CD14-positive monocyte (primary cell): Measurements from ENCODE around the gene MECP2. TPM values are rescaled to one million over a fixed set of nuclear protein-coding genes. Genes with fewer than 3 reads are reported as not detected.

ENCODE experiments used
- DNase-seq, 3 donors: peaks; one replicate each; pipeline ENCODE4 v3.0.0-alpha.2; 2011 to 2022
- H2AFZ ChIP-seq: 2 replicates; pipeline ENCODE4 v1.6.0; 2012; ENCODE audit warnings: mild to moderate bottlenecking, low read depth, low read length, inconsistent platforms; ENCODE audit not compliant: insufficient read depth, poor library complexity, severe bottlenecking
- H3K27ac ChIP-seq, 2 donors: 1 replicate in 1 of 2; 2 replicates in 1 of 2; pipeline ENCODE4 v1.5.1; 2012 to 2013; ENCODE audit warnings: low read length in 2 of 2, control low read depth in 1 of 2, inconsistent platforms in 1 of 2, low read depth in 1 of 2, mild to moderate bottlenecking in 1 of 2
- H3K27me3 ChIP-seq, 2 donors: one replicate each; pipeline versions ENCODE4 v1.6.0 to v1.6.1; 2011 to 2013; ENCODE audit warnings: low read length in 2 of 2; ENCODE audit not compliant: control insufficient read depth in 2 of 2, insufficient read depth in 2 of 2
- H3K36me3 ChIP-seq, 2 donors: replicated peaks in 1 of 2; 1 replicate in 1 of 2; 2 replicates in 1 of 2; pipeline versions ENCODE4 v1.5.1 to v1.6.1; 2012 to 2013; ENCODE audit warnings: low read length in 2 of 2, control low read depth in 1 of 2, inconsistent platforms in 1 of 2, mild to moderate bottlenecking in 1 of 2; ENCODE audit not compliant: insufficient read depth in 2 of 2, control insufficient read depth in 1 of 2
- H3K4me1 ChIP-seq, 2 donors: 1 replicate in 1 of 2; 2 replicates in 1 of 2; pipeline versions ENCODE4 v1.5.1 to v1.6.1; 2012 to 2013; ENCODE audit warnings: low read length in 2 of 2, control low read depth in 1 of 2, inconsistent platforms in 1 of 2, mild to moderate bottlenecking in 1 of 2, moderate library complexity in 1 of 2; ENCODE audit not compliant: insufficient read depth in 2 of 2, control insufficient read depth in 1 of 2
- H3K4me2 ChIP-seq: replicated peaks from 2 replicates; pipeline ENCODE3; 2012; ENCODE audit warnings: low read length, moderate library complexity, mild to moderate bottlenecking; ENCODE audit not compliant: poor library complexity, severe bottlenecking; ENCODE audit errors: extremely low read depth
- H3K4me3 ChIP-seq, 3 experiments: fragments of 200-600 bp in 1 of 3; sonication (generic) in 1 of 3; replicated peaks in 1 of 3; 1 replicate in 2 of 3; 2 replicates in 1 of 3; pipeline ENCODE4 v1.5.1; 2011 to 2013; ENCODE audit warnings: low read length in 3 of 3, mild to moderate bottlenecking in 3 of 3, control low read depth in 2 of 3, low read depth in 2 of 3, inconsistent platforms in 1 of 3, moderate library complexity in 1 of 3
- H3K79me2 ChIP-seq: 2 replicates; pipeline ENCODE4 v1.6.0; 2012; ENCODE audit warnings: mild to moderate bottlenecking, control low read depth, inconsistent platforms, low read length, moderate library complexity; ENCODE audit not compliant: insufficient read depth
- H3K9ac ChIP-seq: 2 replicates; pipeline ENCODE4 v1.6.0; 2017; ENCODE audit warnings: low read length, mild to moderate bottlenecking; ENCODE audit not compliant: insufficient read depth, poor library complexity, severe bottlenecking
- H3K9me3 ChIP-seq, 2 donors: replicated peaks in 1 of 2; 1 replicate in 1 of 2; 2 replicates in 1 of 2; pipeline versions ENCODE4 v1.5.1 to v1.6.1; 2012 to 2013; ENCODE audit warnings: low read length in 2 of 2, control low read depth in 1 of 2; ENCODE audit not compliant: control insufficient read depth in 1 of 2, insufficient read depth in 1 of 2
- H4K20me1 ChIP-seq: 2 replicates; pipeline ENCODE4 v1.6.0; 2012; ENCODE audit warnings: mild to moderate bottlenecking, low read length, control low read depth, moderate library complexity; ENCODE audit not compliant: insufficient read depth
- H3K27ac Mint-ChIP-seq, 7 donors: one replicate each; pipeline ENCODE4 v1.8.0; 2020; ENCODE audit warnings: mild to moderate bottlenecking in 7 of 7, mixed read lengths in 7 of 7, moderate library complexity in 6 of 7, inconsistent platforms in 2 of 7
- H3K27me3 Mint-ChIP-seq, 3 donors: one replicate each; pipeline ENCODE4 v1.8.0; 2021 to 2022; ENCODE audit warnings: low read depth in 3 of 3, mild to moderate bottlenecking in 3 of 3, mixed read lengths in 3 of 3, moderate library complexity in 3 of 3, inconsistent platforms in 1 of 3
- H3K36me3 Mint-ChIP-seq, 2 donors: one replicate each; pipeline ENCODE4 v1.8.0; 2020; ENCODE audit warnings: mixed read lengths in 2 of 2, inconsistent platforms in 1 of 2, mild to moderate bottlenecking in 1 of 2
- H3K4me1 Mint-ChIP-seq: one replicate; pipeline ENCODE4 v1.8.0; 2020; ENCODE audit warnings: mild to moderate bottlenecking, mixed read lengths
- H3K4me3 Mint-ChIP-seq, 2 donors: one replicate each; pipeline ENCODE4 v1.8.0; 2020; ENCODE audit warnings: mild to moderate bottlenecking in 2 of 2, mixed read lengths in 2 of 2, moderate library complexity in 1 of 2
- H3K9me3 Mint-ChIP-seq, 7 donors: one replicate each; pipeline ENCODE4 v1.8.0; 2020 to 2022; ENCODE audit warnings: mixed read lengths in 7 of 7, mild to moderate bottlenecking in 6 of 7, moderate library complexity in 6 of 7, inconsistent platforms in 2 of 7
- CTCF ChIP-seq: fragments of 200-600 bp; IDR thresholded peaks from one replicate; pipeline ENCODE4 v1.8.0; 2022; ENCODE audit warnings: antibody characterized with exemption, mild to moderate bottlenecking
- WGBS: methylation state at CpG from one replicate; pipeline ENCODE4 v1.1.5; 2013; ENCODE audit warnings: missing lambda C conversion rate; ENCODE audit not compliant: insufficient coverage; 5-methylcytosine and 5-hydroxymethylcytosine counted together
- intact Hi-C, 2 donors: fragments of 100-400 bp; cut with micrococcal nuclease; formaldehyde crosslinking; loops; one replicate each; pipeline versions ENCODE4 v1.15.0 to v1.15.1; 2023
- polyA plus RNA-seq, 3 donors: library from polyadenylated mRNA; depleted of rRNA in 1 of 3; unstranded in 2 of 3; stranded (reverse) in 1 of 3; fragments of 300-500 nt in 2 of 3; fragments of >200 nt in 1 of 3; fragmentation: Illumina TruSeq in 2 of 3; gene quantifications; 1 replicate in 2 of 3; 2 replicates in 1 of 3; pipeline ENCODE4 v1.2.3, GENCODE V29; 2012 to 2021

The MECP2 gene
- polyA plus RNA-seq, 3 donors: 5.2 to 21.2 (median 9.6) TPM

- peaks cover 0 to 6% of the 10 kb centered on the region in 2 donors for H3K9me3 ChIP-seq
- no peak overlapping the region for H3K4me3 Mint-ChIP-seq
- TF ChIP-seq CTCF: no peak
- H3K27me3 ChIP-seq: no peaks in the 10 kb centered on the region
- no peak overlapping the region for H2AFZ ChIP-seq
- H3K9me3 Mint-ChIP-seq: peaks cover 0 to 8% (median 0%) of the 10 kb centered on the region in 7 donors
- H3K27me3 Mint-ChIP-seq: peaks cover 0 to 59% (median 0%) of the 10 kb centered on the region in 3 donors
- H3K4me1 ChIP-seq: no peaks in the 10 kb centered on the region
- H3K79me2 ChIP-seq: peaks cover 14% of the 10 kb centered on the region
- H3K27ac ChIP-seq: no peak overlapping the region
- no peaks in the 10 kb centered on the region for H3K4me1 Mint-ChIP-seq
- H3K36me3 Mint-ChIP-seq: peaks cover 52 to 69% of the 10 kb centered on the region in 2 donors
- H3K4me2 ChIP-seq: no peak overlapping the region
- no peak overlapping the region for H3K9ac ChIP-seq
- WGBS: 90% methylated on average over 3 of the region's 8 CpGs
- intact Hi-C loops: no loop called here
- DNase-seq: no peak
- peaks cover 39 to 77% of the 10 kb centered on the region in 2 donors for H3K36me3 ChIP-seq
- peaks cover 53% of the 10 kb centered on the region for H4K20me1 ChIP-seq
- H3K27ac Mint-ChIP-seq: peak overlapping the region in 1 of 7 donors; percentile 82
- H3K4me3 ChIP-seq: no peak overlapping the region
Observed at GRCh38 chrX:154029439-154029838, 68.1 kb downstream of the MECP2 start.

- Histone ChIP-seq H3K9ac (no peak overlapping the region), H3K9me3 (peaks cover 0 to 6% of the 10 kb centered on the region in 2 donors), H3K36me3 (peaks cover 37 to 73% of the 10 kb centered on the region in 2 donors), H3K4me3 (no peak overlapping the region), H3K79me2 (peaks cover 8% of the 10 kb centered on the region), H3K4me2 (no peak overlapping the region), H3K27me3 (no peaks in the 10 kb centered on the region), H4K20me1 (peaks cover 49% of the 10 kb centered on the region), H3K27ac (no peak overlapping the region), H3K4me1 (no peaks in the 10 kb centered on the region), H2AFZ (no peak overlapping the region)
- peaks cover 49 to 66% of the 10 kb centered on the region in 2 donors for H3K36me3 Mint-ChIP-seq
- WGBS: 96% methylated on average over 4 of the region's 13 CpGs
- H3K4me1 Mint-ChIP-seq: peaks cover under 1% of the 10 kb centered on the region
- peaks cover 0 to 60% (median 0%) of the 10 kb centered on the region in 3 donors for H3K27me3 Mint-ChIP-seq
- peak overlapping the region in 1 of 7 donors; percentile 78 for H3K27ac Mint-ChIP-seq
- intact Hi-C loops: no loop called here
- DNase-seq: no peak
- no peak overlapping the region for H3K4me3 Mint-ChIP-seq
- peaks cover 0 to 8% (median 0%) of the 10 kb centered on the region in 7 donors for H3K9me3 Mint-ChIP-seq
- no peak for TF ChIP-seq CTCF
Observed at GRCh38 chrX:154028502-154029184, 68.9 kb downstream of the MECP2 start.
